ENCODE data around the gene NTRK2.

NTRK2 gene

GRCh38 chr9:84828046-84828445 lies 158.5 kb downstream of the NTRK2 start:
- H3K27me3 ChIP-seq (ENCODE audit: control insufficient read depth, insufficient read depth, low read length) = no peaks in the 10 kb centered on the region
- peaks cover 3% of the 10 kb centered on the region for H3K4me1 ChIP-seq (ENCODE audit: control insufficient read depth, insufficient read depth, low read length)
- no CpG with 5 or more reads among the region's 2 CpGs for WGBS (ENCODE audit: insufficient coverage, insufficient read length)
- no peak overlapping the region for H3K4me3 ChIP-seq (ENCODE audit: low read length)
- no peaks in the 10 kb centered on the region for H3K9me3 ChIP-seq (ENCODE audit: control insufficient read depth, insufficient read depth, low read length)
- no peak for DNase-seq (ENCODE audit: low read depth, low spot score)
- no peaks in the 10 kb centered on the region for H3K36me3 ChIP-seq (ENCODE audit: control insufficient read depth, insufficient read depth, low read length)
- no peak overlapping the region for H3K27ac ChIP-seq (ENCODE audit: low read length)

GRCh38 chr9:84829471-84829870 lies 159.9 kb downstream of the NTRK2 start:
- peaks cover 5% of the 10 kb centered on the region for H3K4me1 ChIP-seq (ENCODE audit: control insufficient read depth, insufficient read depth, low read length)
- no peaks in the 10 kb centered on the region for H3K36me3 ChIP-seq (ENCODE audit: control insufficient read depth, insufficient read depth, low read length)
- no CpG with 5 or more reads among the region's 8 CpGs for WGBS (ENCODE audit: insufficient coverage, insufficient read length)
- H3K9me3 ChIP-seq (ENCODE audit: control insufficient read depth, insufficient read depth, low read length) = no peaks in the 10 kb centered on the region
- H3K27ac ChIP-seq (ENCODE audit: low read length) = no peak overlapping the region
- no peak for DNase-seq (ENCODE audit: low read depth, low spot score)
- H3K27me3 ChIP-seq (ENCODE audit: control insufficient read depth, insufficient read depth, low read length) = no peaks in the 10 kb centered on the region
- no peak overlapping the region for H3K4me3 ChIP-seq (ENCODE audit: low read length)

GRCh38 chr9:84829997-84830696 lies 160.6 kb downstream of the NTRK2 start:
- WGBS (ENCODE audit: insufficient coverage, insufficient read length) = no CpG with 5 or more reads among the region's 6 CpGs
- Histone ChIP-seq H3K27ac (ENCODE audit: low read length) (no peak overlapping the region), H3K27me3 (ENCODE audit: control insufficient read depth, insufficient read depth, low read length) (no peaks in the 10 kb centered on the region), H3K9me3 (ENCODE audit: control insufficient read depth, insufficient read depth, low read length) (no peaks in the 10 kb centered on the region), H3K4me3 (ENCODE audit: low read length) (no peak overlapping the region), H3K36me3 (ENCODE audit: control insufficient read depth, insufficient read depth, low read length) (no peaks in the 10 kb centered on the region), H3K4me1 (ENCODE audit: control insufficient read depth, insufficient read depth, low read length) (peaks cover 5% of the 10 kb centered on the region)
- no peak for DNase-seq (ENCODE audit: low read depth, low spot score)

GRCh38 chr9:84831377-84831776 lies 161.8 kb downstream of the NTRK2 start:
- Histone ChIP-seq H3K27ac (ENCODE audit: low read length) (no peak overlapping the region), H3K4me3 (ENCODE audit: low read length) (no peak overlapping the region), H3K36me3 (ENCODE audit: control insufficient read depth, insufficient read depth, low read length) (no peaks in the 10 kb centered on the region), H3K27me3 (ENCODE audit: control insufficient read depth, insufficient read depth, low read length) (no peaks in the 10 kb centered on the region), H3K9me3 (ENCODE audit: control insufficient read depth, insufficient read depth, low read length) (no peaks in the 10 kb centered on the region), H3K4me1 (ENCODE audit: control insufficient read depth, insufficient read depth, low read length) (peaks cover 5% of the 10 kb centered on the region)
- DNase-seq (ENCODE audit: low read depth, low spot score) = no peak
- WGBS (ENCODE audit: insufficient coverage, insufficient read length) = no CpG with 5 or more reads among the region's 4 CpGs

- Histone ChIP-seq H3K9me3 (ENCODE audit: control insufficient read depth, insufficient read depth, low read length) (no peaks in the 10 kb centered on the region), H3K27me3 (ENCODE audit: control insufficient read depth, insufficient read depth, low read length) (no peaks in the 10 kb centered on the region), H3K36me3 (ENCODE audit: control insufficient read depth, insufficient read depth, low read length) (no peaks in the 10 kb centered on the region), H3K27ac (ENCODE audit: low read length) (no peak overlapping the region), H3K4me3 (ENCODE audit: low read length) (no peak overlapping the region; the same call in 1 of the 2 replicates), H3K4me1 (ENCODE audit: control insufficient read depth, insufficient read depth, low read length) (peaks cover 5% of the 10 kb centered on the region)
- DNase-seq (ENCODE audit: low read depth, low spot score) = no peak
- no CpG with 5 or more reads among the region's 10 CpGs for WGBS (ENCODE audit: insufficient coverage, insufficient read length)
Measured at GRCh38 chr9:84832453-84832852, 162.9 kb downstream of the NTRK2 start.

- no peak for DNase-seq (ENCODE audit: low read depth, low spot score)
- Histone ChIP-seq H3K27ac (ENCODE audit: low read length) (no peak overlapping the region), H3K4me3 (ENCODE audit: low read length) (no peak overlapping the region), H3K4me1 (ENCODE audit: control insufficient read depth, insufficient read depth, low read length) (peaks cover 5% of the 10 kb centered on the region), H3K27me3 (ENCODE audit: control insufficient read depth, insufficient read depth, low read length) (no peaks in the 10 kb centered on the region), H3K36me3 (ENCODE audit: control insufficient read depth, insufficient read depth, low read length) (no peaks in the 10 kb centered on the region), H3K9me3 (ENCODE audit: control insufficient read depth, insufficient read depth, low read length) (no peaks in the 10 kb centered on the region)
- no CpG with 5 or more reads among the region's 4 CpGs for WGBS (ENCODE audit: insufficient coverage, insufficient read length)
Measured at GRCh38 chr9:84834426-84834825, 164.9 kb downstream of the NTRK2 start.

- H3K4me1 ChIP-seq (ENCODE audit: control insufficient read depth, insufficient read depth, low read length) = peaks cover 5% of the 10 kb centered on the region
- WGBS (ENCODE audit: insufficient coverage, insufficient read length) = no CpG with 5 or more reads among the region's 5 CpGs
- H3K36me3 ChIP-seq (ENCODE audit: control insufficient read depth, insufficient read depth, low read length) = no peaks in the 10 kb centered on the region
- no peaks in the 10 kb centered on the region for H3K9me3 ChIP-seq (ENCODE audit: control insufficient read depth, insufficient read depth, low read length)
- no peak for DNase-seq (ENCODE audit: low read depth, low spot score)
- no peaks in the 10 kb centered on the region for H3K27me3 ChIP-seq (ENCODE audit: control insufficient read depth, insufficient read depth, low read length)
- no peak overlapping the region for H3K27ac ChIP-seq (ENCODE audit: low read length)
- no peak overlapping the region for H3K4me3 ChIP-seq (ENCODE audit: low read length)
Measured at GRCh38 chr9:84835745-84836144, 166.2 kb downstream of the NTRK2 start.

GRCh38 chr9:84838879-84839278 lies 169.3 kb downstream of the NTRK2 start:
- Histone ChIP-seq H3K36me3 (ENCODE audit: control insufficient read depth, insufficient read depth, low read length) (no peaks in the 10 kb centered on the region), H3K27ac (ENCODE audit: low read length) (no peak overlapping the region), H3K4me1 (ENCODE audit: control insufficient read depth, insufficient read depth, low read length) (no peaks in the 10 kb centered on the region; the same call in 1 of the 2 replicates), H3K27me3 (ENCODE audit: control insufficient read depth, insufficient read depth, low read length) (no peaks in the 10 kb centered on the region), H3K4me3 (ENCODE audit: low read length) (no peak overlapping the region), H3K9me3 (ENCODE audit: control insufficient read depth, insufficient read depth, low read length) (no peaks in the 10 kb centered on the region)
- WGBS (ENCODE audit: insufficient coverage, insufficient read length) = no CpG with 5 or more reads among the region's 1 CpG
- DNase-seq (ENCODE audit: low read depth, low spot score) = no peak

GRCh38 chr9:84839541-84839940 lies 170.0 kb downstream of the NTRK2 start:
- no CpG with 5 or more reads among the region's 9 CpGs for WGBS (ENCODE audit: insufficient coverage, insufficient read length)
- DNase-seq (ENCODE audit: low read depth, low spot score) = no peak
- H3K4me1 ChIP-seq (ENCODE audit: control insufficient read depth, insufficient read depth, low read length) = no peaks in the 10 kb centered on the region

GRCh38 chr9:84841931-84842330 lies 172.4 kb downstream of the NTRK2 start:
- no peaks in the 10 kb centered on the region for H3K9me3 ChIP-seq (ENCODE audit: control insufficient read depth, insufficient read depth, low read length)
- H3K4me1 ChIP-seq (ENCODE audit: control insufficient read depth, insufficient read depth, low read length) = peaks cover 2% of the 10 kb centered on the region; the same call in 1 of the 2 replicates
- no CpG with 5 or more reads among the region's 5 CpGs for WGBS (ENCODE audit: insufficient coverage, insufficient read length)
- H3K27ac ChIP-seq (ENCODE audit: low read length) = no peak overlapping the region
- H3K27me3 ChIP-seq (ENCODE audit: control insufficient read depth, insufficient read depth, low read length) = no peaks in the 10 kb centered on the region
- no peak for DNase-seq (ENCODE audit: low read depth, low spot score)
- no peak overlapping the region for H3K4me3 ChIP-seq (ENCODE audit: low read length)
- no peaks in the 10 kb centered on the region for H3K36me3 ChIP-seq (ENCODE audit: control insufficient read depth, insufficient read depth, low read length)

More at GRCh38 chr9:84839541-84839940, 170.0 kb downstream of the NTRK2 start:
- Histone ChIP-seq H3K9me3 (ENCODE audit: control insufficient read depth, insufficient read depth, low read length) (no peaks in the 10 kb centered on the region), H3K27me3 (ENCODE audit: control insufficient read depth, insufficient read depth, low read length) (no peaks in the 10 kb centered on the region), H3K36me3 (ENCODE audit: control insufficient read depth, insufficient read depth, low read length) (no peaks in the 10 kb centered on the region), H3K27ac (ENCODE audit: low read length) (no peak overlapping the region), H3K4me3 (ENCODE audit: low read length) (no peak overlapping the region)

Measured in iPS DF 6.9 (cell line).